Measurements from ENCODE around the gene ARL3.

Gene ARL3

DNA sequence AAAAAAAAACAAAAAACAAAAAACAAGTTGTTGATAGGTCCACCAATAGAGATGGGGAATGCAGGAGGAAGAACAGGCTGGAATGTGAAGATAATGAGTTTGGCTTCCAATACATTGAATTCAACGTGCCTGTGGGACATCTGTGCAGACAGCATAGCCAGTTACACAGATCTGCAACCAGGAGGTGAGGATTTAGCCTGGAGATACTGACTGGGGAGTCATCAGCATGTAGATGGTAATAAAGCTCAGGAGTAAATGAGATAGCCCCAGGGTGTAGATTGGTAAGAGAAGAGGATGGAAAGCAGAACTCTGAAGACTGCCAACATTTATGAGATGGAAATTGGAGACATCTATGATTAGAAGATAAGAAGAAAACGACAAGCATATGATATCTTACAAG lies 74.7 kb downstream of the ARL3 start:
- no peak for DNase-seq (ENCODE audit: low spot score)

DNA sequence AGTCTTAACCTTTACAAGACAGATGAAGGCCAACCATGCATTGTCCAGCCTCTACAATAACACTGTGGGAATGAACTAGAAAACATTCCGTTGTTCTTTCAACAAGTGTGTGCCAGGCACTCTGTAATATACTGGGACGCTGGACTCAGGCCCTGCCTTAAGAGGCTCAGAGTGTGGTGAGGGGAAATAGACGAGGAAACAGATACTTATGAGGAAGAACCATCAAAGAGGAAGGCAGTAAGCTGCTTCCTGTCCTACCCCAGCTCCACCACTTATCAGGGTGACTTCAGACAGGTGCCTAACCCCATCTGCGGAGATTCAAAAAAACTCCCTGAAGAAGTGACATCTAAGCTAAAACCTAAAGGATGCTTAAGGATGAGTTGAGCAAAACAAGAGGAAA lies 78.8 kb downstream of the ARL3 start:
- no peak for DNase-seq (ENCODE audit: low spot score)

DNA sequence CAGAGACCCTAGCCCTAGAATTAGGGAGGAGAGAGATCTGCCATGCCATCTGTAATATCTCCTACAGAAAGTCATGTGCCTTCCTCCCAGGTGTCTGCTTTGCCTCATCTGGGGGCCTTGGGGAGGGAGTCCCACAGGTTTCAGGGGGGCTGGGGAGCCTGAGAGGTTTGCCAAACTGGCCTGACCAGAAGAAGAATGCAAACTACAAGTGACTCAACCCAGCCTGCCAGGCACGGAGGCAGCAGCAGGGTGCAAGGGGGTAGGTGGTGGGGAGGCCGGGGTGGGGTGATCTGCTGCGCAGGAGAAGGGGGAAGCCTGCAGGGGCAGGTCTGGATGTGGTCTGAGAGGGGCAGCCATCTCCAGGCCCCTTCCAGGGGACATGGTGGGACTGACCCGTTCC lies 79.5 kb downstream of the ARL3 start:
- no peak for DNase-seq (ENCODE audit: low spot score)

DNA sequence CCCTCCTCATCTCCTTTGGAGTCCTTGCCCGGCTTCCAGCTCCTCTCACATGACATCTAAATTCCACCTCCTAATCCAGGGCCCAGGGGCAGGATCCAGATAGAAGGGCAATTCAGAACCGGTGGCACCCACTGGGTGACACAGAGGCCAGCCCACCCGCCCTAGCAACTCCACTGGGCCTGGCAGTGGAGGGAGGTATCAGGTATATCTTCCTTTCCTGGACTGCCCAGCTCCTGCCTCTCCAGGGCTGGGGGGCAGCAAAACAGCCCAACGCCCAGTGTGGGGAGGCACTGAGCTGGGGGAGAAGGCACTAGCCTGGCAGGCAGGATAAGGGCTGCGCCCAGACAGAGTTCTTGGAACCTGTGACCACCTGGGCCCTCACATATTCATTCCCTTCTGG lies 80.3 kb downstream of the ARL3 start:
- DNase-seq (ENCODE audit: low spot score): no peak

DNA sequence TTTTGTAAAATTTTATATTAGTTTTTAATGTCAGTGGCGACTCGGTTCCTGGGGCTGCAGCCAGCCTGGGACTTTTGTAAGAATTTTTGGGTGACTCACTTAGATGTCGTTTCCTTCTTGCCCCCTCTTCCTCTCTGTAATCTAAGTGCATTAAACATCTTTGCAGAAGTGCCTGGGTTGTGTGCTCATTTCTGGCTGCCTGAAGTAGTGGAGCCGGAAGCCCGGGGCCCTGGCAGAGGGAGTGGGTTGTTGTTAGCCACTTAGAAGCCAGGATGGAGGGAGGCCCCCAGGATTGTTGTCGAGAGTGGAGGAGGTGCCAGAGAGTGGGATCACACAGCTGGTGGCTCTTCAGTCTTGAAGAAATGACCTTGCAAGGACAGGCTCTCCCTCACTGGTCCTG lies 80.9 kb downstream of the ARL3 start:
- no peak for DNase-seq (ENCODE audit: low spot score)

DNA sequence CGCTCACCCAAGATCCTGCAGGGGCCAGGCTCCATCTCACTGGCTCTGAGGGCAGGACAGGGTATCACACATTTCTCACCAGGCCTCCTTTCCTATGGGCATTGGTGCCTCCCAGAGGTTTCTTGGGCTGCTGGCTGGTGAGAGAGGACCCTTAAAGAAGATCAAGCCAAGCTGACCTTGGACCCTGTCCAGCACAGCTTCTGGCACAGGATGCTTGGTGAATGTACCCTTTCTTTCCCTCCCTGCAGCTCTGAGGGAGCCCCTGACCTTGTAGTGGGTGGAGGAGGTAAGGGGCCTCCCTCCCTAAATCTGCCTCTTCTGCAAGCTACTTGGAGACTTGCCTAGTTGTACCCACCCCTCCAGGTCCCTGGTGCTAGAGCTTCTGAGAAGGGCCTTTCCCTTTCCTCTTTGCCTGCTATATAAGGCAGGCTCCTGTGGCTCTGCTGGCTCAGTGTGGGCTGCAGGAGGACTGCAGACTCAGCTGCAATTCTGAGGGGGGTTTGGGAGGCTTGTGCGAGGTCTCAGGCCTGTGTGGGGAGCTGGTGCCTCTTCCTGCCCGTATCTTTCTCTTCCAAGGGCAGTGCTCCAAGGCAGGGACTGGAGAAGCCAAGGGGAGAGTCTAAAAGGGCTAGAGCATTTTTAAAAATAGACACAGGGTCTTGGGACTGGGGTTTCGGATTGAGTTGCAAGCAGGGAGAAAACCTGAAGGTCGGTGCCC lies 81.6 kb downstream of the ARL3 start:
- DNase-seq (ENCODE audit: low spot score): no peak

DNA sequence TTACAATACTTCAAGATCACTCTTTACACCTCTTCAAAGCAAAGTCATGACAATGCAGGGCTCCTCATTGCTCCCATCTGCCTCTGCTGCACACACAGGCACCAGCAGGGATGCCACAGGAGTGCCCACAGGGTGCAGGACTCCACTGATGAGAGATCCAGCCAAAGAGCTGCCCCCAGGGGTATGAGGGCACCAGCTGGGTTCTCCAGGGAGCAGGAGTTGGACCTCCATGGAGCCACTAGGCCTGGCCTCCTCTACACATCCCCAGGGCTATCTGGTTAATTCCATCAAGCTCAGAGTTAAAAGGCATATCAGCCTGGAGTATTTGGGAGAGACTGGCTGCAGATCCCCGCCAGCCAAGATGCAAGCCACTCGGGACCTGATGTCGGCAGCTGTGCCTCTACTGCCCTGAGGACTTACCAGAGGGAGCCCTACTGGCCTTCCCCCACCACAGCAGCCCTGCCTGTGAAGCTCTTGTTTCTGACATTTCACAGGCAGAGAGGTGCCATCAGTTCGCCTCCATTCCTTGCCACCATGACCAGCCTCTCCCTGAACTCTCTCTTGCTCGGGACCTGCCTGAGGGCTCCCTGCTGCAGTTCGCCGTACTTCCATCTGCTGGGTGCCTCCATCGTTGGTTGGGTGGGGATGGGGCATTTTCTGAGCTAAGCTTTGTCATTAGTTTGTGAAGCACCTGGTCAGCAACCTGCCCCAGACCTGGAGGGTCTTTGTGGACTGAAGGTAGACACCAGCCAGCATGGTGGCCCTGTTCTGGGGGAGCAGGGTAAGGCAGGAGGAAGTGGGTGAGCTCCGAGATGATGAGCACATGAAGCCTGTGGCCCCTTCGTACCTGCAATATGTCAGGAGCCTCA lies 82.4 kb downstream of the ARL3 start:
- no peak for DNase-seq (ENCODE audit: low spot score)

DNA sequence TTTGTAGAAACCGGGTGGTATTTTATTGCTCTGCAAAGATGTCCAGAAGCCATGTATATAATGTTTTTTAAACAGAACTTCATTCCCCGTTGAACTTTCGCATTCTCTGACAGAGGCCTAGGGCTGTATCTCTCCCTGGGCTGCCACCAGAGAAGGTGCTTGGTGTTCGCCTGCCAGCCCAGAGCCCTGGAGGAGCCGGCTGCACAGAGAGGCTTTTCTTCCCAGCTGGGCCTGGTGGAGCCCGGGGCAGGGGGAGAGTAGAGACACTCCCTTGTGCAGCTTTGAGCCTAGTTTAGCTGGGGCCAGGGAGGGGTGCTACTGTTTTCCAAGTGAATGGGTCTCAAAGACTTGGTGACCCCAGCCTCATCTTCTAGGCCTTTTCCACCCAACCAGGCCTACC lies 83.5 kb downstream of the ARL3 start:
- no peak for DNase-seq (ENCODE audit: low spot score)

DNA sequence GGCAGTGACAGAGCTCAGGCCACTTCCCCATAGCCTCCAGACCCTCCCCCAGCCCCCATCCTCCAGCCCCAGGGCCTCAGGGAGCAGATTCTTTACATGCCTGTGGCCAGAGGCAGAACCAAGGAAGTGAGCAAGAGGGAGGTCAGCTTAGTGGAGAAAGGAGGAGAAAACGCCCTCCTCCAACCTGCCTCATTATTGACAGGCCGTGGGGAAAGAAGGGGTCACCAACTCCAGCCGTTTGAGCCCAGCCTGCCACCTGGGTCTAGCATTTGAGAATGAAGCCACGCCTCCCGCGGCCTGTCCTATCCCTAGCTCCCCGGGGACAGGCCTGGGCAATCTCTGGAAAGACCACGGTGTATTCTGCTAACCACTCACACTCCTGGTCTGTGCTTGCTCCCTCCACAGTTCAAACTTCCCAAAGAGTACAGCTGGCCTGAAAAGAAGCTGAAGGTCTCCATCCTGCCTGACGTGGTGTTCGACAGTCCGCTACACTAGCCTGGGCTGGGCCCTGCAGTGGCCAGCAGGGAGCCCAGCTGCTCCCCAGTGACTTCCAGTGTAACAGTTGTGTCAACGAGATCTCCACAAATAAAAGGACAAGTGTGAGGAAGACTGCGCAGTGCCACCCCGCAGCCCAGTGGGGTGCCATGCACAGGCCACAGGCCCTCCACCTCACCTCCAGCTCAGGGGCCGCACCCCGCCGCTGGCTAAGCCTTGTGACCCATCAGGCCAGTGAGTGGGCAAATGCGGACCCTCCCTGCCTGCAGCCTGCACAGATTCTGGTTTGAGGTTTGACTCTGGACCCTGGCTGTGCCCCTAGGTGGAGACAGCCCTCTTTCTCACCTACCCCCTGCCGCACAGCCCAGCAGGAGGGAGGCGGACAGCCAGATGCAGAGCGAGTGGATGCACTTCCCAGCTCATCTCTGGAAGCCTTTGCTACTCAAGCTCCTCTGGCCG lies 84.3 kb downstream of the ARL3 start:
- DNase-seq (ENCODE audit: low spot score): no peak

DNA sequence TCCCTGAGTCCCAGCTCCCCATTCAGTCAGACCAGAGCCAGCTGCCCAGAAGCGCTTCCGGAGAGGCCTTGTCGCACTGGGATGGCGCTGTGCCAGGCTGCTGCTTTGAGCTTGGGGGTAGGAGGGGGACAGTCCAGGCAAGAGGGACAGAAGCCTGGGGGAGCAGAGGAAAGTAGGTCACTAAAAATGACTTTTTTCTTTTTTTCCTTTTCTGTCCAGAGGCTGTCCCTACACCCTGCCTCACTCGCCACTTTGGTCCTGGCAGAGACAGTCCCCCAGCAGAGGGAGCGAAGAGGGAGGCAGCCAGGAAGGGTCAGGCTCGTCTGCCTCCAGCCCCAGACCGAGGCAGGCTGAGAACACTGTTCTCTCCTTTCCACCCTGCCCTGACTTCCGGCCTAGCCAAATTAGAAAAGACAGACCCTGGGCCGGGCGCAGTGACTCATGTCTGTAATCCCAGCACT lies 85.7 kb downstream of the ARL3 start:
- no peak for DNase-seq (ENCODE audit: low spot score)

DNA sequence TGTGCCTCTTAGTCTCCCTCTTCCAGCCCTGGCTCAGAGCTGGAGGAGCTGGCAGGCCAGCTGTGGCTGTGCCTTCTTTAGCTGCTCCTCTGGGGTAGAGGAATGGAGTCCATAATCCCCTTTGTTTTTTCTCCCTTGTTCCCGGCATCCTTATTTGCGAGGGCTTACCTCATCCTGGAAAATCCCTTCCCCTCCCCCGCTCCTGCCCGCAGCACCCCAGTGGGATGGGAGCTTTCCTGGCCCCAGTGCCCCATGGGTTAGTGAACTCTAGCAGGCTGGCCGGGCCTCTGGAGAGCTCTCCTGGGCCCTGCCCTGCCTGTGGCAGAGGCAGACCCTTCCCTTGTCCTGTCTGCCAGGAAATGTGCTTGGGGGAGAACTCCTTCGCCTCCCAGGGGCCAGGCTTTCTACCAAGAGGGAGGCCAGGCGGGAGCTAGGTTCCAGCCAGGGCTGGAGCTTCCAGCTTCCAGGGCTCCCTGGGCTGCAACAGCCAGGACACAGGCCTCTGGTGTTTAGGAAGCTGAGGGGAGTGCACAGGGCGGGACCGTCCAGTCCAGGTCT lies 86.4 kb downstream of the ARL3 start:
- DNase-seq (ENCODE audit: low spot score): no peak

DNA sequence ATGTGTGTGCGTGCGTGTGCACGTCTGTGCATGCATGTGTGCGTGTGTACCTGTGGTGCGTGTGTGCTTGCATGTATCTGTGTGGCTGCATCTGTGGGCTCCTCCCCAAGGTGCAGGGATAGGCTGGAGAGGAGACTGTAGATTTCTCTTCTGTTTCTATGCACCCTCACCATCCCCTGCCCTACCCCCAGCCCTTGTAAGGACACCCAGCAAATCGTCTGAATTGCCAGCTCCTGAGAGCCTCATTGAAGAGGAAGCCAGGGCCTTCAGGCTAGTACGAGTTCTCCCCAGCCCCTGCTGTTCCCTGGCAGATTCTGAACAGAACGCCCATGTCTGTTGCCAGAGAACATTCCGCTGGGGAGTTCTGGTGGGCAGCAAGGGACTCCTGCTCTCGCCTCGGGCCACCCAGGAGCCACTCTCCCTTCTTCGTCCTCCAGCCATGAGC lies 86.9 kb downstream of the ARL3 start:
- DNase-seq (ENCODE audit: low spot score): no peak

DNA sequence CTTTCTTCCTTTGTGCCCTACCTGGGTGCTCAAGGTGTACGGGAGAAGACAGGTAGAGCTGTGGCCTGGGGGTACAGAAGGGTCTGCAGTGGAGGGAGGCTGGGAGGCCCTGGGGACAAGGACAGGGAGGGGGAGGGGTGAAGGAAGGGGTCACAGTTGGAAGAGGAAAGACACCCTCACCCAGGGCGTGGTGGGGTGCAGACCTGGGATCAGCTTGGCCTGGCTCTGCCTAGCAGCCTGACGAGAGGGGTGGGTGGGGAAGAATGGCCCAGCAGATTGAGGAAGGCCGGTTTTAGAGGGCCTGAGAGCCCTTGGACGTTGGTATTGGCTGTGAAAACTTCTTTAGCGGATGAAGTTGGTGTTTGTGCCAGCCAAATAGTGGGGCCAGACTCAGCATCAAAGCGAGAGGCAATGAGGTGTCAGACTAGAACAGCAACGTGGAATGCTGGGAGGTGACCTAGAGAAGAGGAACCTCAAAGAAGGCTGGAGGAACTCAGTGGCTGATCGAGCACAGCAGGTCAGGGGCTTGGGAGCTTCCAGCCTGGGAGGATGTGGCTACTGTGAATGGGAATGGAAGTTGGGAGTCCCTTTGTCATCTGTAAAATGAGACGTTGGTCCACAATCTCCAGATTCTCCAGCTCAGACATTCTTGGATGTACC lies 88.0 kb downstream of the ARL3 start:
- no peak for DNase-seq (ENCODE audit: low spot score)

DNA sequence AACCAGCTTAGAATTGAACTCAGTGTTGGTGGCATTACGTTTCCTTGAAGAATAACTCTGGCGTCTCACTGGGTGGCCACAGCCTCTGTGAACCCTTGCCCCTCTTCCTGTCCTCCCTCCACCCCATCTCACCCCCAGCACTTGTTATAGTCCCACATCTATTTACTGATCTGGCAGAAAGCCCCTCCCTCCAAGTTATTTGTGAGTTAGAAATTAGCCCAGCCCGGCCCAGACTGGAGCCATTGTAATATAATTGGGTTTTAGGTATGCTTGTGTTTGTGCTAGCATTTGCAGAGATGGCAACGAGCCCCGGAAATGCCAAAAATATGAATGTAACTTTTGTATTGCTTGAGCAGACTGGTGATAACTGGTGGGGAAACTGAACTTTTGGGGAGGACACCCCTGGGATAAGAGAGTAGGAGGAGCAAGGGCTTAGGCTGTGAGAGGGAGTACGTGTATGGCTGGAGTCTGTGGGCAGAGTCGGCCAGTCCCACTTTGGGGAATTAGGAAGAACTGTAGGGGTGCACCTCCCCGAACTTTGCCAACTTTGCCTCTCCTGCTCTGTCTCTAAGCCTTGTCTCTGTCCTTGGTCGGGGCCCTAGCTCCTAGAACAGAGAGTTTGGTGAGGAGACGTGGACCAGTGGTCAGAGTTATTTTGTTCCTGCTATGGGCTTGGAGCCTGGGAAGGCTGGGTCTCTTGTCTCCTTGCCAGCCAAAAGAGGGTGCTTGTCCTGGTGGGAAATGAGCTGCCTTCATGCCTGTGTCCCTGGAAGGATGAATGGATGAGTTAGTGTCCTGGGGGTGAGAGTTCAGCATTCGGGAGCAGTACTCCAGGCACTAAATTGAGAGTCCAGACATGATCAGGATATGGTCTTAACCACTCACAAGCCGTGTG lies 89.2 kb downstream of the ARL3 start:
- DNase-seq (ENCODE audit: low spot score): no peak

DNA sequence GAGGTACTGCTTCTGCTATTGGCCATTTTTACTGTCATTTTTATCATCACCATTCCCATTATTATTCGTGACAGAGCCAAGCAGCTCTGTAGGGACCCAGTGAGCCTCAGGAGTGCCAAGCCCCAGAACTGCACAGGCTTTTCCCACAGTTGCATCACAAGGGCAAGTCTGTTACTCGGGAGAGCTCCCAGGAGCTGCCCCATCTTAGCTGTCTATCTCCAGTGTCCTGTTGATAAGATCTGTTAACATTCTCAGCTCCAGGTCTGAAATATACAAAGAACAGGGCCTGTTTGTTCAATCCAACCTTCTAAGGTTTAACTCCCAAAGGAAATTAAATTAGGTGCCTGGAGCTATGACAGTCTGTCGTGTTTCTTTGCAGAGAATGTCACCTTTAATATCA lies 90.1 kb downstream of the ARL3 start:
- no peak for DNase-seq (ENCODE audit: low spot score)
